Activated T-helper 2 cell treated with anti-CD3 and anti-CD28 coated beads, Interferon-gamma antibody, Interleukin-2, Interleukin-4, amounts not matched to agents 10 μg/mL and 5 μg/mL and 100 μg/mL, durations not matched to agents 14 hours and 24 hours and 36 hours (primary cell): ENCODE data around the gene APC2. TPM values are rescaled to one million over a fixed set of nuclear protein-coding genes. Genes with fewer than 3 reads are reported as not detected.
A peak's percentile ranks its signal among the peaks of the same experiment; 100 is the strongest.
"Not testable (repeated sequence)": the region's sequence is repeated elsewhere in the genome, so short reads cannot be mapped to it uniquely, and the experiment has no call there.

Source experiments
- DNase-seq: peaks from one replicate; pipeline ENCODE4 v3.0.0; 2021; ENCODE audit warnings: low spot score
- H3K27ac Mint-ChIP-seq: one replicate; pipeline ENCODE4 v1.8.0; 2021; ENCODE audit warnings: mixed read lengths
- H3K27me3 Mint-ChIP-seq: one replicate; pipeline ENCODE4 v1.8.0; 2021; ENCODE audit warnings: low read depth, mixed read lengths
- H3K36me3 Mint-ChIP-seq: one replicate; pipeline ENCODE4 v1.8.0; 2021; ENCODE audit warnings: low read depth, mixed read lengths
- H3K4me1 Mint-ChIP-seq: one replicate; pipeline ENCODE4 v1.8.0; 2021; ENCODE audit warnings: low read depth, mixed read lengths
- H3K4me3 Mint-ChIP-seq: one replicate; pipeline ENCODE4 v1.8.0; 2021; ENCODE audit warnings: low read depth, mild to moderate bottlenecking, moderate library complexity, mixed read lengths
- H3K9me3 Mint-ChIP-seq: one replicate; pipeline ENCODE4 v1.8.0; 2021; ENCODE audit warnings: mixed read lengths
- intact Hi-C: fragments of 100-400 bp; cut with micrococcal nuclease; formaldehyde crosslinking; loops from one replicate; pipeline ENCODE4 v1.15.1; 2023
- total RNA-seq: library from RNA; stranded (reverse); gene quantifications from 2 replicates; pipeline ENCODE4 v1.2.3, GENCODE V29; 2022

The APC2 gene
- total RNA-seq, 1 donor from 2014 or later: 0.21 TPM

DNA sequence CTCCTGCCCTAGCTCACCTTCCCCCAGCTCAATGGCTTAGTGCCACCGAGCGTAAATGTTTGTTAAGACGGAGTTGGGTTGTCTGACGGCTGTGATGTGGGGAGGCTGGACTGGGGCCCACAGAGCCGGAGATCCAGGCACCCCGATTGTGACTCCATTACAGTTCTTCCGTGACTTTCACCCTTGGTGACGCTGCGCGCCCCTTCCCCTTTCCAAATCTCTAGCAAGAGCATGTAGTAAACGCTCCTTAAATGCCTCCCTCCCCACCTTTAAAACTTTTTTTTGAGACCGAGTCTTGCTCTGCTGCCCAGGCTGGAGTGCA is 41.9 kb downstream of the APC2 start:
- Mint-ChIP-seq H3K4me3 (peak overlapping the region; percentile 74), H3K36me3 (no peaks in the 10 kb centered on the region), H3K4me1 (peaks cover 11% of the 10 kb centered on the region), H3K27me3 (peaks cover 9% of the 10 kb centered on the region), H3K27ac (no peak overlapping the region), H3K9me3 (no peaks in the 10 kb centered on the region)
- intact Hi-C loops: no loop called here
- DNase-seq: no peak

DNA sequence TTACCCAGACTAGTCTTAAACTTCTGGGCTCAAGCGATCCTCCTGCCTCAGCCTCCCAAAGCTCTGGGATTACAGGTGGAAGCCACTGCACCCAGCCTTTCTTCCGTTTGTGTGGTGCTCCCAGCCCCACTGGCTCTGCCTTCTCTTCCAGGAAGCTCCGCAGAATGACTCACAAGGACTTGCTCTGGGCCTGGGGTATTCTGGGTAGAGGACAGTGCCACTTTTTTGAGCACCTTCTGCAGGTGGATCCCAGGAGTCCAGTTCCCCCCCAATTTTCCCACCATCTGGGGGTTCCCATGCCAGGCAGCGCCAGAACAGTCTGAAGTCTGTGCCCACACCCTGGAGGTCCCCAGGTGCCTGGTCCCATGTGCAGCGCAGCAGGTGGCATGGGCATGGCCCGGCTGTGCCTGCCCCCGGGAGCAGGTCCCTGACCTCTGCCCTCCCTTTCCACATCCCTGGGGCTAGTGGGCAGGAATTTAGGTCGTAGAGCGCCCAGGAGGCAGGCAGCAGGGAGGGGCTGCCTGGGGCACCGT is 42.6 kb downstream of the APC2 start:
- Mint-ChIP-seq H3K4me3 (peak overlapping the region; percentile 74), H3K36me3 (no peaks in the 10 kb centered on the region), H3K4me1 (peaks cover 11% of the 10 kb centered on the region), H3K27ac (no peak overlapping the region), H3K27me3 (peaks cover 9% of the 10 kb centered on the region), H3K9me3 (no peaks in the 10 kb centered on the region)
- intact Hi-C loops: no loop called here
- no peak for DNase-seq

DNA sequence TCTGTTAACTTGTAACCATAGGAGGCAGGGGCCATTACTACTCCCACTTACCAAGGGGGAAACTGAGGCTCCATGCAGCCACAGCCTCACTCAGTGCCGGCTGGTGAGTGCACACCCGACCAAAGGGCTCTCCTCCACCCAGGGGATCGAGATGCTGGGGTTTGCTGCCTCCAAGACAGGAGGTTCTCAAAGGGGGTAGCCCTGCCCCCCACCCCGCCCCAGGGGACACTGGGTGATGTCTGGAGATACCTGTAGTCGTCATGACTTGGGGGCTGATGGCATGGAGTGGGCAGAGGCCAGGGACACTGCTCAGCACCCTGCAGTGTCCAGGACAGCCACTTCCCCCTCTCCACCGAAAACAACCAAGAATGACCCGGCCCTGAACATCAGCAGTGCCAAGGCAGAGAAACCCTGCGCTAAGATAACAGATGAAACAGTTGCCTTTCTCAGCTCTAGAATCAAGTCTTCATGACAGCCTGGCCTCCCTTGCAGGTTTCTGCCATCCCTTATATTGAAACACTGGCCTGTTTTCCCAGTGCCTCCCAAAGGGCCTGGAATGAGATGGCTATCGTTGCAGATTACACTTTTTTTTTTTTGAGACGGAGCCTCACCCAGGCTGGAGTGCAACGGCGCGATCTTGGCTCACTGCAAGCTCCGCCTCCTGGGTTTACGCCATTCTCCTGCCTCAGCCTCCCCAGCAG is 44.3 kb downstream of the APC2 start:
- no peaks in the 10 kb centered on the region for H3K36me3 Mint-ChIP-seq
- peaks cover 9% of the 10 kb centered on the region for H3K27me3 Mint-ChIP-seq
- peaks cover 11% of the 10 kb centered on the region for H3K4me1 Mint-ChIP-seq
- H3K4me3 Mint-ChIP-seq: no peak overlapping the region
- DNase-seq: no peak
- intact Hi-C loops: no loop called here
- no peaks in the 10 kb centered on the region for H3K9me3 Mint-ChIP-seq
- no peak overlapping the region for H3K27ac Mint-ChIP-seq

DNA sequence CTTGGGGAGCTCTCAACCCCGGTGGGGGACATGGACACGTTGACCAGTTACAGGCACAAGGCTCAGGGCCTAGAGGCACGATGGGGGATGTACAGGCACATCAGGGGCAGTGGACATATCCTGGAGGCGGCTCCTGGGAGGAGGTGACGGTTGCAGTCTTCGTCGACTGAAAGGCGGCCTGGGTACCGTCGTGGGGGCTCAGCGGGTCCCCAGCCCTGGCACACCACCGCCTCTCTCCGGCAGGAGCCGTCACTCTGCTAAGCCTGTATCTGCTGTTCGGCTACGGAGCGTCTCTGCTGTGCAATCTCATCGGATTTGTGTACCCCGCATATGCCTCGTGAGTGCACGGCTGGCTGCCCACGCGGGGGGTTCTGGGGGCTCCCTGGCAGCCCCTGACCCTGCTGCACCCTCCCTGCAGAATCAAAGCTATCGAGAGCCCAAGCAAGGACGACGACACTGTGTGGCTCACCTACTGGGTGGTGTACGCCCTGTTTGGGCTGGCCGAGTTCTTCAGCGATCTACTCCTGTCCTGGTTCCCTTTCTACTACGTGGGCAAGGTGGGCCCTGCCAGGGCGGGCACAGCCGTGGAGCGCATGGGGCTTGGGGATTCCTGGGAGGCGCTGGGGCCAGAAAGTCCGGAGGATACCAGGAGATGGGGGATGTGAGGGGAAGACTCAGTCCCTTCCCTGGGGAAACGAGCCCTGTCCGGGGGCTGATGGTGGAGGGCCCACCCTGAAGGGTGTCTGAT is 45.3 kb downstream of the APC2 start:
- Mint-ChIP-seq H3K27me3 (peaks cover 9% of the 10 kb centered on the region), H3K27ac (no peak overlapping the region), H3K4me1 (peaks cover 8% of the 10 kb centered on the region), H3K4me3 (no peak overlapping the region), H3K36me3 (no peaks in the 10 kb centered on the region), H3K9me3 (no peaks in the 10 kb centered on the region)
- intact Hi-C loops: no loop called here
- DNase-seq: no peak

DNA sequence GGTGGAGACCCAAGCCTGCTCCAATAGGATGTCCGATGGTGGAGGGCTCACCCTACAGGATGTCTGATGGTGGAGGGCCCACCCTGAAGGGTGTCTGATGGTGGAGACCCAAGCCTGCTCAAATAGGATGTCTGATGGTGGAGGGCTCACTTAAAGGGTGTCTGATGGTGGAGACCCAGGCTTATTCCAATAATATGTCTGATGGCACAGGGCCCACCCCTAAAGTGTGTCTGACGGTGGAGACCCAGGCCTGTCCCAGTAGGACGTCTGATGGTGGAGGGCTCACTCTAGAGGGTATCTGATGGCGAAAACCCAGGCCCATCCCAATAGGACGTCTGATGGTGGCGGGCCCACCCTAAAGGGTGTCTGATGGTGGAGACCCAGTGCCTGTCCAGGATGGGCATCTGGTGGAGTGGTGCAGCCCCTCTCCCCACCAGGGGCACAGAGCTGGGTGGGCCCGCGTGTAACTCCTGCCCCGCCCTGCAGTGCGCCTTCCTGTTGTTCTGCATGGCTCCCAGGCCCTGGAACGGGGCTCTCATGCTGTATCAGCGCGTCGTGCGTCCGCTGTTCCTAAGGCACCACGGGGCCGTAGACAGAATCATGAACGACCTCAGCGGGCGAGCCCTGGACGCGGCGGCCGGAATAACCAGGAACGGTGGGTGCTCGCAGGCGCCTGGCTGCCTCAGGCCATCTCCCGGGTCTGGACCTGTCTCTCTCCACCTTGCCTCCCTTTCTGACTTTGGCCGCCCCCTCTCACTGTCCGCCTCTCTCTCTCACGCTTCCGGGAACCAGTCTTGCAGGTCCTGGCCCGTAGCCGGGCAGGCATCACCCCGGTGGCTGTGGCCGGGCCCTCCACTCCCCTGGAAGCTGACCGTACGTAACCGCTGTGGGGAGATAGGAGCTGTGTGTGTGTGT is 46.1 kb downstream of the APC2 start:
- no peak overlapping the region for H3K27ac Mint-ChIP-seq
- intact Hi-C loops: no loop called here
- H3K4me3 Mint-ChIP-seq: no peak overlapping the region
- no peak for DNase-seq
- peaks cover 5% of the 10 kb centered on the region for H3K4me1 Mint-ChIP-seq
- peaks cover 9% of the 10 kb centered on the region for H3K27me3 Mint-ChIP-seq
- H3K9me3 Mint-ChIP-seq: no peaks in the 10 kb centered on the region
- no peaks in the 10 kb centered on the region for H3K36me3 Mint-ChIP-seq

DNA sequence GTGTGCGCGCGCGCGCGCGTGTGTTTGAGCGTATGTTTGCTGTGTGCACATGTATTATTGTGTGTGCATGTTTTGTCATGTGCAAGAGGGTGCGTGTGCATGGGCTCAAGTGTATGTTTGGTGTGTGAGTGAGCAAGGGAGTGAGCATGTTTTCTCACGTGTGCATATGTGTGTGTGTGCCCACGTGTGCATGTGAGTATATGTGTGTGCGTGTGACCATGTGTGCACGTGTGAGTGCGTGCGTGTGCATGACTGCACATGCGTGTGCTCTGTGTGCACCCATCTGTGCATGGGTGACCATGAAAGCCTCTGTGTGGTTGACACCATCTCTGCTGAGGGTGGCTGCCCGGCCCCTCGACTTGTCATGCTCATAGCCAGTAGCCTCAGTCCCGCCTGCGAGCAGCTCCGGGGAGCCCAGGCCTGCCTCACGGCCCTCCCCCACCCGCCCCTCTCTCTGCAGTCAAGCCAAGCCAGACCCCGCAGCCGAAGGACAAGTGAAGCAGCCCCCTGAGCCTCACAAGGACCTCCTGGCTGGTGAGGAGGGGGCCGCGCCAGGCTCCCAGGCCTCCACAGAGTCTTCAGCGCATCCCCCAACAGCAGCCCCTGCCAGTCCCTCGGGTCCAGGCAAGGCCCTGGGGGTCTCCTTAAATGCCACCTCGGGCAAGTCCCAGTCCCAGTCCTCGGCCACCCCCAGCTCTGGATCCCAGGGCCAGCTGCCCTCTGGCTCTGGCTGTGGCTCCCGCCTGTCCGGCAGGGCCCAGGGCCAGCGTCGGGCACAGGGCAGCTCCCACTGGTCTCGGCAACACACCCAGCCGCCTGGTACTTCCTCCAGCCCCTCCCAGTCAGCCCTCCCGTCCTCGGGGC is 47.0 kb downstream of the APC2 start:
- Mint-ChIP-seq H3K27ac (no peak overlapping the region), H3K9me3 (no peaks in the 10 kb centered on the region), H3K4me1 (peaks cover under 1% of the 10 kb centered on the region), H3K4me3 (no peak overlapping the region), H3K36me3 (no peaks in the 10 kb centered on the region), H3K27me3 (peaks cover 5% of the 10 kb centered on the region)
- intact Hi-C loops: no loop called here
- no peak for DNase-seq

DNA sequence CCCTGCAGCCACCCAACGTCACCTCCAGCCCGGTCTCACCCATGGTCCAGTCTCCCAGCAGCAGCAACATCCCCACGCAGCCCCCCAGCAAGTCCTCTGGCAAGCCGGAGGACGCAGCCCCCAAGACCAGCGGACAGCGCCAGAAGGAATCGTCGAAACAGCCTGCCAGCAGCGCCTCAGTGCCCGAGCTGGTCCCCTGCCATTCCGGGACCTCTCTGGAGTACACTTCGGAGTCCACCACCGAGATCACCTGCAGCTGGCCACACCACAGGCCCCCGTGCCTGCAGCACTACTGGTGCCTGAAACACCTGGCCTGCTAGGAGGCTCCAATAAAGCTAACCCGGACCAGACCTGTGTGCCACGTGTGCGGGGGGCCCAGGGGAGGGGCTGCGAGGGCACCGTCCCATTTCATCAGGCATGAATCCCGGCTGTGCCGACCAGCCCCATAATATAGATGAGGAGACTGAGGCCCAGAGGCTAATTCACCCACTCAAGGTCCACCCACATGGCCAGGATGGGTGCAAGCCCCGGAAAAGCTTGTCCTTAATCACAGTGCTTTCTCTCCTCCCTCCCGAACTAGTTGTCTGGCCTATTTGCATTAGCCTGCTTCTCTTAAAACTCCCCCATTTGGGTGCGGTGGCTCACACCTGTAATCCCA is 47.8 kb downstream of the APC2 start:
- H3K36me3 Mint-ChIP-seq: no peaks in the 10 kb centered on the region
- H3K27ac Mint-ChIP-seq: no peak overlapping the region
- H3K4me1 Mint-ChIP-seq: no peaks in the 10 kb centered on the region
- no peak for DNase-seq
- no peak overlapping the region for H3K4me3 Mint-ChIP-seq
- no peaks in the 10 kb centered on the region for H3K27me3 Mint-ChIP-seq
- intact Hi-C loops: no loop called here
- H3K9me3 Mint-ChIP-seq: no peaks in the 10 kb centered on the region

DNA sequence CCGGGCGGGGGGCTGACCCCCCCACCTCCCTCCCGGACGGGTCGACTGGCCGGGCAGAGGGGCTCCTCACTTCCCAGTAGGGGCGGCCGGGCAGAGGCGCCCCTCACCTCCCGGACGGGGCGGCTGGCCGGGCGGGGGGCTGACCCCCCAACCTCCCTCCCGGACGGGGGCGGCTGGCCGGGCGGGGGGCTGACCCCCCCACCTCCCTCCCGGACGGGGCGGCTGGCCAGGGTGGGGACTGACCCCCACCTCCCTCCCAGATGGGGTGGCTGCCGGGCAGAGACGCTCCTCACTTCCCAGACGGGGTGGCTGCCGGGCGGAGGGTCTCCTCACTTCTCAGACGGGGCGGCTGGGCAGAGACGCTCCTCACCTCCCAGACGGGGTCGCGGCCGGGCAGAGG is 49.3 kb downstream of the APC2 start:
- intact Hi-C loops, H3K9me3 Mint-ChIP-seq, H3K27ac Mint-ChIP-seq, H3K36me3 Mint-ChIP-seq, DNase-seq, H3K27me3 Mint-ChIP-seq, H3K4me1 Mint-ChIP-seq, H3K4me3 Mint-ChIP-seq: not testable (repeated sequence)

DNA sequence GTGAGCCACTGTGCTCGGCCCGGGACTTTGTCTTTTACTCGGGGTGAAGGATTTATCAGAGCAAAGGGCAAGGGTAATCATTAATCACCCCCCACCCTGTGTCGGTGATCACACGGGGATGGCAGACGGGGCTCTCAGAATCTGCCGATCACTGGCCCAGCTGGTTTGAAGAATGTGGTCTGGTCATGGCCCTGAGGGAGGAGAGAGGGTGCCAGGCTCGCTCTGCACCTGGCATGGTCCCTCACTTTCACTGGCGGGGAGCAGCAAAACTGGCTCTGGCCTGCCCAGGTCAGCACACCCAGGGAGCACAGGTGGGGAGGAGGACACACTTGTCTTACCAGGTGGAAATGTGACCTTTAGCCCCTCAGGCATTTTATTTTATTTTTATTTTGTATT is 51.3 kb downstream of the APC2 start:
- Mint-ChIP-seq H3K4me1 (peaks cover 2% of the 10 kb centered on the region), H3K36me3 (no peaks in the 10 kb centered on the region), H3K27me3 (peaks cover 2% of the 10 kb centered on the region), H3K4me3 (no peak overlapping the region), H3K9me3 (no peaks in the 10 kb centered on the region), H3K27ac (no peak overlapping the region)
- DNase-seq: no peak
- intact Hi-C loops: no loop called here

DNA sequence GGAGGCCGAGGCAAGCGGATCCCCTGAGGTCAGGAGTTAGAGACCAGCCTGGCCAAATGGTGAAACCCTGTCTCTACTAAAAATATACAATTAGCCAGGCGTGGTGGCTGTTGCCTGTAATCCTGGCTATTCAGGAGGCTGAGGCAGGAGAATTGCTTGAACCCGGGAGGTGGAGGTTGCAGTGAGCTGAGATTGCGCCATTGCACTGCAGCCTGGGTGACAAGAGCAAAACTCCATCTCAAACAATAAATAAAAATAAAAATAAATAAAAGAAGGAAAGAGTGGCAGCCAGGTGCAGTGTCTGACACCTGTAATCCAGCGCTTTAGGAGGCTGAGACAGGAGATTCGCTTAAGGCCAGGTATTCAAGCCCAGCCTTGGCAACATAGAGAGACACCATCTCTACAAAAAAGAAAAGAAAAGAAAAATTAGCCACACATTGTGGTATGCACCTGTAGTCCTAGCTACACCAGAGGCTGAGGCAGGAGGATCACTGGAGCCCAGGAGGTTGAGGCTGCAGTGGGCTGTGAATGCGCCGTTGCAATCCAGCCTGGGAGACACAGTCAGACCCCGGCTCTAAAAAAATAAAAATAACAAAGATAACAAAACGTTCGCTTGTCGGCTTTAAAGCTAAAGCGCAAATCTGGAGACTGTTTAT is 52.6 kb downstream of the APC2 start:
- Mint-ChIP-seq H3K4me1 (peaks cover 4% of the 10 kb centered on the region), H3K9me3 (no peaks in the 10 kb centered on the region), H3K27me3 (peaks cover 2% of the 10 kb centered on the region), H3K27ac (no peak overlapping the region), H3K36me3 (no peaks in the 10 kb centered on the region), H3K4me3 (no peak overlapping the region)
- DNase-seq: no peak
- intact Hi-C loops: no loop called here

DNA sequence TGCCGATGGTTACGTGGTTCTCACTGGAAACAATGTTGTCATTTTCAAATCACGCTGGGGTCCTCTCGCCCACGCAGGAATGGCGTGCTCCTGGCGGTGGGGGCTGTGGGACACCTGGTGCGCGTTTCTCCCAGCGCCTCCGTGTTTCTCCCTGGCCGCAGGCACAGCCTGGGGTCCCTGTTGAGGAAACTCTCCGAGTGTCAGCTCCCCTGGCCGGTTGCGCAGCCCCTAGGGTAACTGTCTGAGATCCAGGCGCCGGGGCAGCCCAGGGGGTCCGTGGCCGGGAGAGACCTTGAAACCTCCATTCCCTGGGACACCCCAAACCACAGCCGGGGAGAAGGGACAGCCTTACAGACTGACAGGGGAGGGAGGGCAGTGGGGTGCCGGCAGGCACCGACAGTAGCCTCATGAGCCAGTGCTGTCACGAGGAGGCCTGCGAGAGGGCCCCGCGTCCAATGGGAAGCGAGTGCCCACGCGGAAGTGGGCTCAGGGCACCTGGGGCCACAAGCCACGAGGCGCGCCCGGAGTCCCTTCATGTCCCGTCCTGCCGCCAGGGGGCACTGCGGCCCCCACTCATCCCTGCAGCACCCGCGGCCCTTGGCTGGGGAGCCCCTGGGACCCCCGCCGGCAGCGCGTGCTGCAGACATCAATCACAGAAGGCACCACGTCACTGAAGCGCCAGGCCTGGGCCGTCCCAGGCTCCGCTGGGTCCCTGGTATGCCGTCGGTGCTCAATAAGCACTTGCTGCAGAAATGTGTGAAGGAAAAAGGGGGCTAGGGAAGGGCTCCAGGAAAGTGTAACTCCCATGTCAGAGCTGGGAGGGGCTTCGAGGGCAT is 53.4 kb downstream of the APC2 start:
- DNase-seq: peak; percentile 53
- H3K36me3 Mint-ChIP-seq: peaks cover 3% of the 10 kb centered on the region
- peaks cover 9% of the 10 kb centered on the region for H3K4me1 Mint-ChIP-seq
- intact Hi-C loops: no loop called here
- H3K9me3 Mint-ChIP-seq: no peaks in the 10 kb centered on the region
- no peak overlapping the region for H3K27ac Mint-ChIP-seq
- no peak overlapping the region for H3K4me3 Mint-ChIP-seq
- peaks cover 2% of the 10 kb centered on the region for H3K27me3 Mint-ChIP-seq
